LNCAP (cell line): ENCODE data around the gene STK32B.

Experiments used
- TF ChIP-seq, protein P1 (sequence below): fragments of 450-650 bp; IDR thresholded peaks from 2 replicates; pipeline ENCODE4 v1.5.1; 2017; ENCODE audit warnings: mild to moderate bottlenecking

The STK32B gene

DNA sequence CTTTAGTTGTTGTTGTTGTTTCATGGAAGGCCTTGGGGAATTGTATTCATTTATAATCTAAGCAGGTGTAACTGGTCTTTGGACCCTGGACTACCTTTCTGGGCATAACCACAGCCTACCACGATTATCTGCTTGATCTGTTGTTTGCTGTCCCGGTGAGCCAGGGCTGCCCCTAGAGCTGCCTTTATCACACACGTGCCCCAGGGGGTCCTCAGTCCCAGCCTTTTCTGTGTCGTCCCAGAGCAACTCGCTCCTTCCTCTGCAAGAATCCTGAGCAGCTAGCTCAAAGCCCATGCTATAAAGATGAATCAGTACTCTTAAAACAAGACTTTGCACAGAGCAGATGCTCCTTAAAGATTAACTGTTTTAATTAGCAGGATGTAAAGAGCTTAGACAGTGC, 383.9 kb downstream of the STK32B start:
- TF ChIP-seq, protein P1, sequence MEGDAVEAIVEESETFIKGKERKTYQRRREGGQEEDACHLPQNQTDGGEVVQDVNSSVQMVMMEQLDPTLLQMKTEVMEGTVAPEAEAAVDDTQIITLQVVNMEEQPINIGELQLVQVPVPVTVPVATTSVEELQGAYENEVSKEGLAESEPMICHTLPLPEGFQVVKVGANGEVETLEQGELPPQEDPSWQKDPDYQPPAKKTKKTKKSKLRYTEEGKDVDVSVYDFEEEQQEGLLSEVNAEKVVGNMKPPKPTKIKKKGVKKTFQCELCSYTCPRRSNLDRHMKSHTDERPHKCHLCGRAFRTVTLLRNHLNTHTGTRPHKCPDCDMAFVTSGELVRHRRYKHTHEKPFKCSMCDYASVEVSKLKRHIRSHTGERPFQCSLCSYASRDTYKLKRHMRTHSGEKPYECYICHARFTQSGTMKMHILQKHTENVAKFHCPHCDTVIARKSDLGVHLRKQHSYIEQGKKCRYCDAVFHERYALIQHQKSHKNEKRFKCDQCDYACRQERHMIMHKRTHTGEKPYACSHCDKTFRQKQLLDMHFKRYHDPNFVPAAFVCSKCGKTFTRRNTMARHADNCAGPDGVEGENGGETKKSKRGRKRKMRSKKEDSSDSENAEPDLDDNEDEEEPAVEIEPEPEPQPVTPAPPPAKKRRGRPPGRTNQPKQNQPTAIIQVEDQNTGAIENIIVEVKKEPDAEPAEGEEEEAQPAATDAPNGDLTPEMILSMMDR: no peak

DNA sequence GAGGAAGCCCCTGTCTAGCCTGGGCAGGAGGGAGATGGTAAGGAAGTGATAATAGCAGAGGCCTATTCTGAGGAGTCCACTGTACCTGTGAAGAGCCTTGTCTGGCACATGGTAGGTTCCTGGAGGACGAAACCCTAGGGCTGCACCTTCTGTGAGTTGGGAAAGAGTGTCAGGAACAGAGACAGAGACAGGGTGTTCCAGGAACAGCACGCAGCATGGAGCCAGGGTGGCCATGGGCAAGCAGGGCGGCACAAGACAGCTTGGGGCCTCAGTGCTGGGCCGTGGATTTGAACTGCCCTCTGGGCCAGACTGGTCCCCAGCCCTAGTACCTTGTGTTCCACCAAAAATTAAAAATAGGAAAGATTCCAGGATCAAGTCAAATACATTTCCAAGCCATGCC, 384.5 kb downstream of the STK32B start:
- TF ChIP-seq, protein P1: no peak

DNA sequence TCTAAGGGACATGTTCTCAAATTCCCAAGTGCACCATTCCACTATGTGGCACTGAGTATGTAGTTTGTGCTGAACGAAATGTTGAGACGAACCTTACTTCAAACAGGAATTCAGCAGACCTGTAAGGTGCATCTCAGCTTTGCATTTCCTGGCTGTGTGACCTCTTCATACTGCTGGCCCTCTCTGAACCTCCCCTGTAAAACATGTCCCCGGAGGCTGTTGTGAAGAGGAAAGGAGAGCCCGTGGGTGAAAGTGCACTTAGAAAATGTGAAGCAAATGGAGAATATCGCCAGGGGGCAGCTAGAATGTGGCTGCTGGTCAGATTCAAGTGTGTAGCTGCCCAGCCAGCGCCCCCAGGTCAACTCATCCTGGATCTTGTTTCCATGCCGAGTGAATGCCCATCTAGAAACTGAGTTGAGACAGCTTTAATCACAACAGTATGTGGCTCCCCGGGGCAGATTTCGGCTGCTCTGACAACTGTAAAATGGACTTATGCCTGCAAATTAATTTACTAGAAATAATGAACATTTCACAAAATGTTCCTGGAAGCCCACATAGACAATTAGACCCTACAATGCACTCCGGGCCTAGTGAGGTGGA, 393.7 kb downstream of the STK32B start:
- TF ChIP-seq, protein P1: no peak

DNA sequence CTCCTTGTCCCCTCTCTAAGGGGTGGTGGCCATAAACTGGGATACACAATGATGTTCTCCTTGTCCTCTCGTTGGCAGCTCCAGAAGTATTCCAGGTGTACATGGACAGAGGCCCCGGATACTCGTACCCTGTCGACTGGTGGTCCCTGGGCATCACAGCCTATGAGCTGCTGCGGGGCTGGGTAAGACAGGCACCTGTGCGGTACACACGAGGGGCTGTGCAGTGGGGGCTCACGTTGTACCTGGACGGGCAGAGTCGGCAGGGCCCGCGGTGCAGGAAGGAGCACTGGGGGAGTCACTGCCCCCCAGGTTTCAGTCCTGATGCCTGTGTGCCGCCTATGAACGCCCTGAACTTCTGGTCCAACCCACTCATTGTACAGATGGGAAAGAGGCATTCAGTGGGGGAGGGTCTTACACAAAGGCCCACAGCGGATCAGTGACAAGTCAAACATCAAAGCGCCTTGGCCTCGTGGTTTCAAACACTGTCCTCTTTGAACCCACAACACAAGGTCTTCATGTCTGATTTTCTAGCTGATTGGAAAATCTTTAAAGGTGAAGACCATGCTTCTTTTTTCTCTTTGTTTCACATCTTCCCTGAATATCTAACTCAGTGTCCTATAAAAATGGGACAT, 395.4 kb downstream of the STK32B start:
- TF ChIP-seq, protein P1: no peak

DNA sequence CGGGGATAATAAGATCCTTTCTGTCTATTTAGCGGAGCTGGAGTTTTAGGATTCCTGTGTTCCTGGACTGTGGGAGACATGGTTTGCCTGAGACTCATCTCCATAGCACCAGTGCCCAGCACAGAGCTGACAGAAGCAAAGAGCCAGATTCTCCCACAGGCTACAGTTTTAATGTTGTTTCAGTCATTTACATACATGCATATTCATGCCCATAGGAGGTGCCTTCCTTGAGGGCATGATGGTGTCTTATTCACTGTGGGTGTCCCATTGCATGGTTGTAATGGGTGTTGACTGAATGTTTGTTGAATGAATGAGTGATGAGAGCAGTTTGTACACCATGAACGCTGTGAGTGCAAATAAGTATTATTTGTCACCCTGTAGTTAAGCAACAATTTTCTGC, 396.5 kb downstream of the STK32B start:
- TF ChIP-seq, protein P1: no peak

DNA sequence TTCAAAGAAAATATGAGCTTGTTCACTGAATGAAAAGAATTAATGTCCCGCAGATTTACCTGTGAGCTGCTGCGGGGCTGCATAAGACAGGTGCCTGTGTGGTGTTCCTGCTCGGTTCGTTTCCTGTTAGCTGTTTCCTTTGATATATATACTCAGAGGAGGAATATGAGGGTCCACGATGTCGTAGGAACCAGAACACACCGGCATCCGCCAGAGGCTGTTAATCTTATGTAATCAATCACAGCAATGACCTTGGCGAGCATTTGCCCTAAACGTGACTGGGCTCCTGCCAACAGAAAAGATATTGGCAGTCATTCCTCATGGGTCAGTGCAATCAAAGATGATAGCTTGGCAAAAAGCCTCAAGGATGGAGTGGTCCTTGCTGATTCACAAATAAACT, 396.9 kb downstream of the STK32B start:
- TF ChIP-seq, protein P1: no peak

DNA sequence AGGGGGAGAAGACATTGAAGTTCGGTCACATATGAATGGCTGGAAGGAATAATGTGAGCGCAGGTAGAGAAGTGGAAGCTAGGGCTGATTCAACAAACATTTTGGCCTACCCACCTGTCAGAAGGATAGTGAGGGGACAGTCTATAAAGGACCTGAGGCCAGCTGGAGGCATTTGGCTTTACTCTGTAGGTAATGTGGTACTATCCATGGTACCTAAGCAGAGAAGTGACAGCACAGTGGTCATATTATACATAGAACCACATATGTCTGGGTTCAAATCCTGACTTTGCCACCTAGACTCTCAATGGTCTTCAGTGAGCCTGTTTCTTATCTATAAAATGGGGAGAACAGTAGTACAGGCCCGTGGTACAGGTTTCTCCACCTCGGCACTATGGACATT, 400.0 kb downstream of the STK32B start:
- TF ChIP-seq, protein P1: no peak
